Mammary epithelial cell (primary cell): ENCODE results near the gene INSYN2A.

Experiments
- EZH2 ChIP-seq: IDR thresholded peaks from 2 replicates; pipeline ENCODE4 v1.6.1; 2012; ENCODE audit warnings: low read length, inconsistent platforms, borderline replicate concordance
- TF ChIP-seq, protein P1 (sequence below), 2 donors: IDR thresholded peaks in 1 of 2; conservative IDR thresholded peaks in 1 of 2; 2 replicates each; pipeline ENCODE4 v1.5.1; 2011 to 2012; ENCODE audit warnings: inconsistent platforms in 2 of 2, low read length in 2 of 2, mild to moderate bottlenecking in 2 of 2, control low read depth in 1 of 2, low read depth in 1 of 2; ENCODE audit not compliant: insufficient read depth in 1 of 2; ENCODE audit errors: extremely low read depth in 1 of 2

DNA sequence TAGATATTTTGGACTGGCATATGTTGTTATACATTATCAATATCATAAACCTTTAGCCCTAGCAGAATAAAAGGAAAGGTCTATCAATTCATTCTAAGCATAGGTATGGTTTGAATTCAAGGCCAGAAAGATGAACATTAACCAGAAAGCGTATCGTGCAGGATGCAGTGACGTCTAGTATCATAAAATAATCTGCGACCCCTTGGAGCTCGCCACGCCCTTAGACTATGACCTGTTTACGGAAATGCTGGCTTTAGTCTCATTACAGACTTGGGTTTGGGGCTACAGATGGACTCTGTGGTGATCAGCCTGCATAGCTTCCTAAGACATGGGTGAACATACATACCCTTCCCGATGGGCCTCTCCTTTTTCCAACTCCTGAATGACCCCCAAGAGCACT lies 21.5 kb downstream of the INSYN2A start:
- no peak for TF ChIP-seq EZH2
- TF ChIP-seq, protein P1, sequence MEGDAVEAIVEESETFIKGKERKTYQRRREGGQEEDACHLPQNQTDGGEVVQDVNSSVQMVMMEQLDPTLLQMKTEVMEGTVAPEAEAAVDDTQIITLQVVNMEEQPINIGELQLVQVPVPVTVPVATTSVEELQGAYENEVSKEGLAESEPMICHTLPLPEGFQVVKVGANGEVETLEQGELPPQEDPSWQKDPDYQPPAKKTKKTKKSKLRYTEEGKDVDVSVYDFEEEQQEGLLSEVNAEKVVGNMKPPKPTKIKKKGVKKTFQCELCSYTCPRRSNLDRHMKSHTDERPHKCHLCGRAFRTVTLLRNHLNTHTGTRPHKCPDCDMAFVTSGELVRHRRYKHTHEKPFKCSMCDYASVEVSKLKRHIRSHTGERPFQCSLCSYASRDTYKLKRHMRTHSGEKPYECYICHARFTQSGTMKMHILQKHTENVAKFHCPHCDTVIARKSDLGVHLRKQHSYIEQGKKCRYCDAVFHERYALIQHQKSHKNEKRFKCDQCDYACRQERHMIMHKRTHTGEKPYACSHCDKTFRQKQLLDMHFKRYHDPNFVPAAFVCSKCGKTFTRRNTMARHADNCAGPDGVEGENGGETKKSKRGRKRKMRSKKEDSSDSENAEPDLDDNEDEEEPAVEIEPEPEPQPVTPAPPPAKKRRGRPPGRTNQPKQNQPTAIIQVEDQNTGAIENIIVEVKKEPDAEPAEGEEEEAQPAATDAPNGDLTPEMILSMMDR (conservative IDR thresholded peaks at IDR 0.05 in 1 of 2, IDR thresholded peaks at IDR 0.05 in 1 of 2; ENCODE audit: extremely low read depth in 1 of 2, insufficient read depth in 1 of 2, low read depth in 1 of 2, low read length in 2 of 2): no peak
